ENCODE measurements around the gene TMEM100. TPM values are rescaled to one million over a fixed set of nuclear protein-coding genes. Genes with fewer than 3 reads are reported as not detected.

The TMEM100 gene
- total and polyA plus RNA-seq, 4 donors: 22.0 to 63.7 (median 47.0) TPM

DNA sequence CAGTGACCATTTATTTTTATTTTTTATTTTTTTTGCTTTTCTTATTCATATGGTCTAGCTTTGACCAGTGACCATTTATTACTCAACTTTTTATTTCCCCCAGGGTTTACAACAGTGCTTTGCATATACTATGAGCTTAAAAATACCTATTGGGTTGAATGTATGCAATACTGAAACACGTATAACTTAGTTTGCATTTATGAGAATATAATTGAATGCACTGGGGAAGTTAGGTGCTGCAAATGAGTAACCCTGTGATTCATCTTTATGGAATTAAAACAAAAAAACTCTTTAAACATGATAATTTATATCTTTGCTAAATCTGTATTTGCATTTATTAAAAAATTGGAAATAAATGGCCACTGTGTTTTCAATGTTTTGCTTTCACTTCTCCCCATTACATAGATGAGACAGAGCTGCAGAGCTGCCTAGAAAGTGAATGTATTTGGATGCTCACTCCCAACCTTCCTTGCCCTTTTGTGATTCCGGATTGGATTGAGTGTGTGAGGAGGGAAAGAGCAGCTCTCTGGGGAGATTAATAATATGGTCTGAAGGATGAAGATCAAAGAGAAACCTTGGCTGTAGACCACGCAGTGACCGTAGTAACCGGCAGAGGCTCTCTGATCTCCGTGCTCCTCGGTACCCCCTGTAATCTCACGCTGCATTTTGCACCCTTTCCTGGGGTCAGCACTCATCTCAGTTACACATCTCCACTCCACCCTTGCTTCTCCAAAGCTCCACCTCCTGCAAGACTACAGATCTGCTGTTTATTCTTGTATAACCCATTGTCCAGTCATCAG, 14.3 kb downstream of the TMEM100 start:
- H3K27ac ChIP-seq (ENCODE audit: low read depth, low read length): no peak overlapping the region
- no peaks in the 10 kb centered on the region for H3K36me3 ChIP-seq (ENCODE audit: control insufficient read depth, insufficient read depth, low read length)
- peak in 1 of 6 donors; percentile 11 for DNase-seq (ENCODE audit: low read depth in 4 of 6, low spot score in 6 of 6)
- H3K9me3 ChIP-seq (ENCODE audit: control insufficient read depth, insufficient read depth, low read length): no peaks in the 10 kb centered on the region
- H3K27me3 ChIP-seq (ENCODE audit: control insufficient read depth, insufficient read depth, low read length): no peaks in the 10 kb centered on the region
- 37% methylated on average over 7 of the region's 8 CpGs for WGBS (ENCODE audit: insufficient coverage)
- H3K4me1 ChIP-seq (ENCODE audit: control insufficient read depth, insufficient read depth, low read length): peaks cover 6% of the 10 kb centered on the region
- no peak overlapping the region for H3K4me3 ChIP-seq (ENCODE audit: low read depth, low read length)

DNA sequence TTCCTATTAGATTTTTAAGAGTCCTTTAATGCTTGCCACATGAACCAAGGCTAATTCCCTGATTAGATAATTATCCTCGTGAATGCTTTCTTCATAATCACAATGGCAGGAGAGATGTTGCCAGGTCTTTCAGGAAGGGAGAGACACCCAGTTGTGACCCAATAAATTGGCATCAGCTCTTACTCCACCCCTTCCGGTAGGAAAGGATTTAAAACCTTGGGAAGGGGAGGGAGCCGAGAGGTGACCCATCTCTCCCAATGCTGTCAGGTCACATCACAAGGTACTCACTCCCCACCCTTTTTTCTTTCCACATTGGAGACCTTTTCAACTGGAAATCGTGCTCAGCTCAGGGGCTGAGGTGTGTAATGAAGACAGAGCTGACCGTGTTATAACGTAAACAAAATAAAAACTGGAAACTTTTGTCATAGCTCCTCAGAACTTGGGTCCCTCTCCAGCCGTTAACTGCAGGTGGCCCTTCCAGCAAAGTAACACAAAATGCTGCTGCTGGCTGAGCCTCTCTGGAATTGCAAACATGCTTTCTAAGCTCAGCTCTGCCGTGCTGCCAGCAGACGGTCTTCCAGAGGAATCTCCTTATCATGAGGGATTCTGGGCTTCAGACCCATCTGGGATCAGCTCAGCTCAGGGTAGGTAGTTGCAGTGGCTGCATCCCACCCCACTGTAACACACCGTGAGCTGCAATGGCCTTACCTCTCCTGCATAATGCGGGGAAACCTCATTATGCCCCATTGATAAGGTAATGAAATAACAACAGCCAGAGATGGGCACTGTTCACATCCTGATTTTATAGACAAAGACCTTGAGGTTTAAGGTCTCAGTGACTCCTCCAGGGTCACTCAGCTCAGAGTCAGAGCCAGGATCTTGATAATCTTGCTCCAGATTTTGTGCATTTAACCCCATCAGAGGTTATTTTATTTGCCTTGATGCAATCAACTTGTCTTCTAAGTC, 15.6 kb downstream of the TMEM100 start:
- Histone ChIP-seq H3K27ac (ENCODE audit: low read depth, low read length) (no peak overlapping the region), H3K27me3 (ENCODE audit: control insufficient read depth, insufficient read depth, low read length) (no peaks in the 10 kb centered on the region), H3K36me3 (ENCODE audit: control insufficient read depth, insufficient read depth, low read length) (no peaks in the 10 kb centered on the region), H3K4me3 (ENCODE audit: low read depth, low read length) (no peak overlapping the region), H3K4me1 (ENCODE audit: control insufficient read depth, insufficient read depth, low read length) (peaks cover 6% of the 10 kb centered on the region), H3K9me3 (ENCODE audit: control insufficient read depth, insufficient read depth, low read length) (peaks cover 2% of the 10 kb centered on the region)
- 57% methylated on average over 8 of the region's 11 CpGs for WGBS (ENCODE audit: insufficient coverage)
- DNase-seq (ENCODE audit: low read depth in 4 of 6, low spot score in 6 of 6): peak in 2 of 6 donors; percentile 16 to 43

DNA sequence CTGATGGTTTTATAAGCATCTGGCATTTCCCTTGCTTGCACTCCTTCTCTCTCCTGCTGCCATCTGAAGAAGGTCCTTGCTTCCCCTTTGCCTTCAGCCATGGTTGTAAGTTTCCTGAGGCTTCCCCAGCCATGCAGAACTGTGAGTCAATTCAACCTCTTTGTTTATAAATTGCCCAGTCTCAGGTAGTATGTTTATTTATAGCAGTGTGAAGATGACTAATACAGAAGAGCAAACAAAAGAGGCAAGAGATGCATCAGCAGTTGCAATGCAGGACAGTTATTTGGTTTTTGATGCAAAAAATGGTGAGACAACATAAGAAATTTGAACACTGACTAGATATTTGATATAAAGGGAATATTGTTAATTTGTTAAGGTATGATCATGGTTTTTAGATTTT, 16.8 kb downstream of the TMEM100 start:
- Histone ChIP-seq H3K36me3 (ENCODE audit: control insufficient read depth, insufficient read depth, low read length) (no peaks in the 10 kb centered on the region), H3K27ac (ENCODE audit: low read depth, low read length) (no peak overlapping the region), H3K27me3 (ENCODE audit: control insufficient read depth, insufficient read depth, low read length) (no peaks in the 10 kb centered on the region), H3K4me3 (ENCODE audit: low read depth, low read length) (no peak overlapping the region), H3K9me3 (ENCODE audit: control insufficient read depth, insufficient read depth, low read length) (peaks cover 4% of the 10 kb centered on the region), H3K4me1 (ENCODE audit: control insufficient read depth, insufficient read depth, low read length) (peaks cover 6% of the 10 kb centered on the region)
- DNase-seq (ENCODE audit: low read depth in 4 of 6, low spot score in 6 of 6): no peak

DNA sequence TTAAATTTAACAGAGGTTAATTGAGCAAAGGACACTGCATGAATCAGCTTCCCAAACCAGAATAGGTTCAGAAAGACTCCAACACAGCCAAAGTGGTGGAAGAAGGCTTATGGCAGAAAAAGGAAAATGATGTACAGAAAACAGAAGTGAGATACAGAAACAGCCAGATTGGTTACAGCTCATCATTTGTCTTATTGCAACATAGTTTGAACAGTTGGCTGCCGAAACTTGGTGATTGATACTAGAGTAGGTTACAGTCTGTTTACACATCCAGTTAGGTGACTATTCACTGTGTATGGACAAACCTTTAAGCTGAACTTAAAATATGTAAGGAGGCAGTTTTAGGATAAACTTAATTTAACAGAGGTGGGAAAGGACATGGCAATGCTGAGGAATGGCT, 18.3 kb downstream of the TMEM100 start:
- H3K27me3 ChIP-seq (ENCODE audit: control insufficient read depth, insufficient read depth, low read length): no peaks in the 10 kb centered on the region
- no peak overlapping the region for H3K4me3 ChIP-seq (ENCODE audit: low read depth, low read length)
- H3K9me3 ChIP-seq (ENCODE audit: control insufficient read depth, insufficient read depth, low read length): peaks cover 4% of the 10 kb centered on the region
- H3K4me1 ChIP-seq (ENCODE audit: control insufficient read depth, insufficient read depth, low read length): peaks cover 6% of the 10 kb centered on the region
- no peak for DNase-seq (ENCODE audit: low read depth in 4 of 6, low spot score in 6 of 6)
- no peaks in the 10 kb centered on the region for H3K36me3 ChIP-seq (ENCODE audit: control insufficient read depth, insufficient read depth, low read length)
- no CpG with 5 or more reads among the region's 1 CpG for WGBS (ENCODE audit: insufficient coverage)
- no peak overlapping the region for H3K27ac ChIP-seq (ENCODE audit: low read depth, low read length)

DNA sequence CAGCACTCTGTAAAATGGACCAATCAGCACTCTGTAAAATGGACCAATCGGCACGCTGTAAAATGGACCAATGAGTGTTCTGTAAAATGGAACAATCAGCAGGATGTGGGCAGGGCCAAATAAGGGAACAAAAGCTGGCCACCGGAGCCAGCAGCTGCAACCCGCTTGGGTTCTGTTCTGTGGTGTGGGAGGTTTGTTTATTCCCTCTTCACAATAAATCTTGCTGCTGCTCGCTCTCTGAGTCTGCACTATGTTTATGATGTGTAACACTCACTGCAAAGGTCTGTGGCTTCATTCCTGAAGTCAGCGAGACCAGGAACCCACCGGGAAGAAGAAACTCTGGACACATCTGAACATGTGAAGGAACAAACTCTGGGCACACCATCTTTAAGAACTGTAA, 20.5 kb downstream of the TMEM100 start:
- no peak for DNase-seq (ENCODE audit: low read depth in 4 of 6, low spot score in 6 of 6)
- Histone ChIP-seq H3K27ac (ENCODE audit: low read depth, low read length) (no peak overlapping the region), H3K4me1 (ENCODE audit: control insufficient read depth, insufficient read depth, low read length) (peaks cover 9% of the 10 kb centered on the region), H3K9me3 (ENCODE audit: control insufficient read depth, insufficient read depth, low read length) (peaks cover 4% of the 10 kb centered on the region), H3K4me3 (ENCODE audit: low read depth, low read length) (no peak overlapping the region), H3K27me3 (ENCODE audit: control insufficient read depth, insufficient read depth, low read length) (no peaks in the 10 kb centered on the region), H3K36me3 (ENCODE audit: control insufficient read depth, insufficient read depth, low read length) (no peaks in the 10 kb centered on the region)
- WGBS (ENCODE audit: insufficient coverage): 80% methylated on average over 1 of the region's 7 CpGs

GRCh38 chr17:55699181-55699860, 23.3 kb downstream of the TMEM100 start:
- DNase-seq (ENCODE audit: low read depth in 4 of 6, low spot score in 6 of 6): peak in 2 of 6 donors; percentile 45 to 53
- peak overlapping the region; percentile 73 for H3K27ac ChIP-seq (ENCODE audit: low read depth, low read length)
- WGBS (ENCODE audit: insufficient coverage): 42% methylated on average over 5 of the region's 8 CpGs
- H3K4me1 ChIP-seq (ENCODE audit: control insufficient read depth, insufficient read depth, low read length): peaks cover 5% of the 10 kb centered on the region
- peaks cover 4% of the 10 kb centered on the region for H3K9me3 ChIP-seq (ENCODE audit: control insufficient read depth, insufficient read depth, low read length)
- H3K4me3 ChIP-seq (ENCODE audit: low read depth, low read length): no peak overlapping the region
- H3K27me3 ChIP-seq (ENCODE audit: control insufficient read depth, insufficient read depth, low read length): no peaks in the 10 kb centered on the region
- no peaks in the 10 kb centered on the region for H3K36me3 ChIP-seq (ENCODE audit: control insufficient read depth, insufficient read depth, low read length)

DNA sequence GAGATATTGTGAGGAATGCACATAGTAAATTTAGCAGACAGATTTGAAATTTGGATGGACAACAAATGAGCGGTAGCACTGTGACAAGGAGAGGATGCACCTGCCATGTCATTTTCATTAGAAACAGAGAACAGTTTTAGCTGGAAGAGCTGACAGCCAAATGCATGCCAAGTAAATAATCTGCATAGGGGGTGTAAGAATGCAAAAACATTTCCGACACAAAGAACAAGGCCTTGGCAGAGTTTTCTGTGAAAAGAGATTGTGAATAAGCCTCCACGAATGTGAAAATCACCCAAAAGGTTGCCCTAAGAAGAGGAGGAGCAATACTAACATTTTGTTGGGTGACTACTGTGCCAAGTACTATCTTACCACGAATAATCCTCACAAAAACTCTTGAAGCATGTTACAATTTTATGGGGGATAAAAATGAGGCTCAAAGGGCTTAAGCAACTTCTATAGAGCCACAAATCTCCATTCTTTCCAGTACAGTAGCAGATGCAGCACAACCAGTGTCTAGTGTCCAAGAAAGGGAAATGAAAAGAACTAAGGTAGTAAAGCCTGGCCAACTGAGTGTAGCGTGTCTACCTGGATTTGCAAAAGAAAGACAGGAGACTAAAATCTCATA, 28.3 kb downstream of the TMEM100 start:
- peak in 2 of 6 donors; percentile 45 to 71 for DNase-seq (ENCODE audit: low read depth in 4 of 6, low spot score in 6 of 6)
- Histone ChIP-seq H3K4me1 (ENCODE audit: control insufficient read depth, insufficient read depth, low read length) (peaks cover 5% of the 10 kb centered on the region), H3K9me3 (ENCODE audit: control insufficient read depth, insufficient read depth, low read length) (no peaks in the 10 kb centered on the region), H3K4me3 (ENCODE audit: low read depth, low read length) (no peak overlapping the region), H3K36me3 (ENCODE audit: control insufficient read depth, insufficient read depth, low read length) (no peaks in the 10 kb centered on the region), H3K27ac (ENCODE audit: low read depth, low read length) (no peak overlapping the region), H3K27me3 (ENCODE audit: control insufficient read depth, insufficient read depth, low read length) (no peaks in the 10 kb centered on the region)
- WGBS (ENCODE audit: insufficient coverage): 56% methylated on average over 2 of the region's 5 CpGs

DNA sequence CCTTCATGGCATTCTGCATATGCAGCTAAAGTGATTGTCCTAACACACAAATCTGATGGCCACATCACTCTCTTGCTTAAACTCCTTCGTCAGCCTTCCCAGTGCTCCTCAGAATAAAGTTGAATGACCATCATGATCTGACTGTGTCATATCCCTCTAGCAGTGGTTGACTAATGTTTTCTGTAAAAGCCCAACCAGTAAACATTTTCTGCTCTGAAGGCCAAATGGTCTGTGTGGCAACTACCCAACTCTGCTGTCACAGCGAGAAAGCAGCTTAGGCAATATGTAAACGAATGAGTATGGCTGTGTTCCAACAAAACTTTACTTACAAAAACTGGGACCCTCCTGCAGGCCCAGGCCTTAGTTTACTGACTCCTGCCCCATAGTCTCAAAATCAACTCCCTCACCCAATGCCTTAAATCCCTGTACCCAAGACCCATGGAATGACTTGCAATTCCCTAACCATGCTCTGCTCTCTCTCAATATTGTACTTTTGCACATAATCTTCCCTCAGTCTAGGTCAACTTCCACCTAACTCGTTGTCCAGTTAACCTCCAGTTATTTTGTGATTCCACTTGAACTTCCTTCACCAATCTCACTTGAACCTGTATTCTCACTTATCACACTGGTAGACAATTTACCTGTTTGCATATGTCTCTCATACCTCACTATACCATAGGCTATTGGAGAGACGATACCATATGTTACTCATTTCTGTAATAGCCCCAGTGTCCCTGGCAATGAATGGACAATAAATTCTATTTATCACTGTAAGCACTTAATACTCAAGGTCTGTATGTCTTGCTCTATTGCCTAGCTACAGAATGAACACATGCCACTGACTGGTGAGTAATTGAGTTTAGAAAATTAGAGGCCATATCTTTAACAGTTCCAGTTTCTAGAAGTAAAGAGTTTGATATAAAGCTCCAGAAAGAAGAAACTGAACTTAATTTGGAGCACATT, 29.1 kb downstream of the TMEM100 start:
- Histone ChIP-seq H3K4me3 (ENCODE audit: low read depth, low read length) (no peak overlapping the region), H3K27ac (ENCODE audit: low read depth, low read length) (no peak overlapping the region), H3K27me3 (ENCODE audit: control insufficient read depth, insufficient read depth, low read length) (no peaks in the 10 kb centered on the region), H3K4me1 (ENCODE audit: control insufficient read depth, insufficient read depth, low read length) (no peaks in the 10 kb centered on the region), H3K9me3 (ENCODE audit: control insufficient read depth, insufficient read depth, low read length) (no peaks in the 10 kb centered on the region), H3K36me3 (ENCODE audit: control insufficient read depth, insufficient read depth, low read length) (no peaks in the 10 kb centered on the region)
- peak in 2 of 6 donors; percentile 29 to 55 for DNase-seq (ENCODE audit: low read depth in 4 of 6, low spot score in 6 of 6)
- 64% methylated on average over 4 of the region's 5 CpGs for WGBS (ENCODE audit: insufficient coverage)
